ENCODE results near the gene NSUN7. TPM values are rescaled to one million over a fixed set of nuclear protein-coding genes. Genes with fewer than 3 reads are reported as not detected.

The NSUN7 gene
- total and polyA plus RNA-seq, 9 of the 15 experiments (the other 6 are each of a cell fraction or from before 2014, with no cell fraction given) = not detected

DNA sequence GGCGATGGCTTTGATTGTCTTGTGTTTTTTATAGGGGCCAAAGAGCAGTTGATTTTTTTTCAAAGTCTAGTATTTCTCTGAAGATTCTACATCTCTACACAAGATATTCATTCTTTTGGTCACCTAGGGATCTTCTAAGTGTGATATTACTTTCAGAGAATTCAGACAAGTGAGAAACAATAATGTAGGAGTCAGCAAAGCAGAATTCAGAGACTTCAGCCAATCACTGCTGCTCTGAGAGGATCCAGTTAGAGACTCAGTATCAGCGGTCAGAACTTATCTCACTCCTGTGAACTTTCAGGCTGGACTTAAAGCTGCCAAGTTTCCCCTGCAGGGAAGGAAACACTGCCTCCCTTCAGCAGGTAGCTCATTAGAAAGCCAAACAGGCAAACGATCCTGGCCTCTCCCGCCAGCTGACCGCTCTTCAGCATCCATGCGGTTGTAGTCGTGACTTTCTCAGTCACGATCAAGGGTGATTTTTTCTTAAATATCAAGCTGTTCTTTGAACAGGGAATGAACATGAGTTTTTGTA, 59.2 kb downstream of the NSUN7 start:
- no peak overlapping the region for H3K4me2 ChIP-seq (ENCODE audit: insufficient read depth, low read length)
- H2AFZ ChIP-seq (ENCODE audit: low read depth, low read length) = no peak overlapping the region
- intact Hi-C loops (cut with micrococcal nuclease) = no loop called here
- H3K9me1 ChIP-seq (ENCODE audit: control insufficient read depth, insufficient read depth, low read length) = no peaks in the 10 kb centered on the region
- no peaks in the 10 kb centered on the region for H3K9me3 ChIP-seq (replicated peaks; ENCODE audit: control insufficient read depth, insufficient read depth, low read depth, low read length)
- H3K4me1 ChIP-seq (replicated peaks in 1 of 2; ENCODE audit: control insufficient read depth in 2 of 2, insufficient read depth in 2 of 2, low read length in 2 of 2) = no peaks in the 10 kb centered on the region
- in situ Hi-C loops (cut with MboI) = no loop called here
- no peak overlapping the region for H3K27ac ChIP-seq (ENCODE audit: extremely low read depth, low read depth, low read length)
- DNase-seq (ENCODE audit: extremely low read depth in 1 of 4, low spot score in 3 of 4) (no peak), ATAC-seq (no peak), FAIRE-seq (no peak)
- peaks cover 3 to 9% of the 10 kb centered on the region in 2 experiments; a peak in 3 of 5 replicates for H3K27me3 ChIP-seq (ENCODE audit: control insufficient read depth in 2 of 2, insufficient read depth in 2 of 2, low read length in 2 of 2)
- H4K20me1 ChIP-seq (replicated peaks; ENCODE audit: control insufficient read depth, insufficient read depth, low read length) = no peaks in the 10 kb centered on the region
- no peak overlapping the region for H3K4me3 ChIP-seq
- H3K79me2 ChIP-seq (ENCODE audit: control insufficient read depth, insufficient read depth, low read length) = no peaks in the 10 kb centered on the region
- no peak overlapping the region for H3K9ac ChIP-seq (ENCODE audit: insufficient read depth in 1 of 2, low read depth in 2 of 2, low read length in 2 of 2)
- no TSS peak for BruUV-seq (replicated peaks)
- 24% methylated on average over 8 of the region's 8 CpGs for WGBS (ENCODE audit: insufficient coverage, low coverage, missing lambda C conversion rate)
- no peaks in the 10 kb centered on the region for H3K36me3 ChIP-seq (ENCODE audit: control insufficient read depth, insufficient read depth, low read length)
- POLR2A ChIA-PET = no interaction called here
- CTCF ChIA-PET (ENCODE audit: low intra/inter-chr PET ratio) = no interaction called here
- TF ChIP-seq MCM7 (IDR thresholded peaks at IDR 0.05) = no peak
- TF ChIP-seq GATAD2A (IDR thresholded peaks at IDR 0.05) = no peak
- TF ChIP-seq ZNF316 (IDR thresholded peaks at IDR 0.05) = no peak
- no peak for TF ChIP-seq RAD21 (CRISPR knock-in tag; conservative IDR thresholded peaks at IDR 0.05 in 1 of 2, IDR thresholded peaks at IDR 0.05 in 1 of 2)
- TF ChIP-seq ZNF57 (CRISPR knock-in tag; IDR thresholded peaks at IDR 0.05) = no peak
- TF ChIP-seq RCOR1 (IDR thresholded peaks at IDR 0.05; ENCODE audit: borderline replicate concordance in 1 of 2, low read depth in 2 of 2, low read length in 2 of 2) = no peak

DNA sequence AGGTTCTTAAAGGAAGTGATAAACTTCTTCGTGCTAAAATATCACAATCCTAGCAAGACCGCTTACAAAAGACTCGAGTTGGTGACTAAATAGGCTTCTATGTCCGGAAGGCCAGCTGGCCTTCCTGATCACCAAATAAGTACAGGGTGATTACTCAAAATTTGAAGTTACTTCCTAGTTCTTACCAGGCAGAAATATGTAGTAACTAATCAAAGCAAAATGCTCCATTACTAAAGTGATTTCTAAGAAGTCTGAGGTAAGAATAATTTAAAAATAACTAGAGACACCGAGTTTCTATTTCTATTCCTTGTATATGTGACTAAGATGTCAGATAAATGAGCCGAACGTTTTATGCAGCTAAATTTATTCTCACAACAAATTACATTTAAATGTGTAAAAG, 62.2 kb downstream of the NSUN7 start:
- H3K27me3 ChIP-seq (ENCODE audit: control insufficient read depth in 2 of 2, insufficient read depth in 2 of 2, low read length in 2 of 2) = peaks cover 7 to 9% of the 10 kb centered on the region in 2 experiments; a peak in 3 of 5 replicates
- WGBS (ENCODE audit: insufficient coverage, low coverage, missing lambda C conversion rate) = under 1% methylated on average over 7 of the region's 7 CpGs
- H4K20me1 ChIP-seq (replicated peaks; ENCODE audit: control insufficient read depth, insufficient read depth, low read length) = no peaks in the 10 kb centered on the region
- no peak overlapping the region for H2AFZ ChIP-seq (ENCODE audit: low read depth, low read length)
- no peaks in the 10 kb centered on the region for H3K9me1 ChIP-seq (ENCODE audit: control insufficient read depth, insufficient read depth, low read length)
- H3K9ac ChIP-seq (ENCODE audit: insufficient read depth in 1 of 2, low read depth in 2 of 2, low read length in 2 of 2) = no peak overlapping the region
- no peak for FAIRE-seq
- no peak overlapping the region for H3K27ac ChIP-seq (ENCODE audit: extremely low read depth, low read depth, low read length)
- no peak overlapping the region for H3K4me3 ChIP-seq
- ATAC-seq = no peak
- DNase-seq (ENCODE audit: extremely low read depth in 1 of 4, low spot score in 3 of 4) = no peak
- H3K79me2 ChIP-seq (ENCODE audit: control insufficient read depth, insufficient read depth, low read length) = no peaks in the 10 kb centered on the region
- no peaks in the 10 kb centered on the region for H3K9me3 ChIP-seq (replicated peaks; ENCODE audit: control insufficient read depth, insufficient read depth, low read depth, low read length)
- in situ Hi-C loops (cut with MboI) = no loop called here
- no peaks in the 10 kb centered on the region for H3K4me1 ChIP-seq (replicated peaks in 1 of 2; ENCODE audit: control insufficient read depth in 2 of 2, insufficient read depth in 2 of 2, low read length in 2 of 2)
- CTCF ChIA-PET (ENCODE audit: low intra/inter-chr PET ratio) = no interaction called here
- H3K4me2 ChIP-seq (ENCODE audit: insufficient read depth, low read length) = no peak overlapping the region
- no peaks in the 10 kb centered on the region for H3K36me3 ChIP-seq (ENCODE audit: control insufficient read depth, insufficient read depth, low read length)
- POLR2A ChIA-PET = no interaction called here
- intact Hi-C loops (cut with micrococcal nuclease) = no loop called here
- BruUV-seq (replicated peaks) = no TSS peak
- TF ChIP-seq NR2C1 (IDR thresholded peaks at IDR 0.05) (no peak), NR2C1 (tag; IDR thresholded peaks at IDR 0.05) (no peak), ZNF551 (CRISPR knock-in tag; IDR thresholded peaks at IDR 0.05) (no peak), BMI1 (IDR thresholded peaks at IDR 0.05; ENCODE audit: low read length) (no peak), ZNF316 (IDR thresholded peaks at IDR 0.05) (no peak), MED1 (CRISPR knock-in tag; IDR thresholded peaks at IDR 0.05; ENCODE audit: borderline replicate concordance) (no peak), SREBF2 (CRISPR knock-in tag; IDR thresholded peaks at IDR 0.05) (no peak), GATAD2B (IDR thresholded peaks at IDR 0.05; ENCODE audit: borderline replicate concordance) (no peak), SP2 (IDR thresholded peaks at IDR 0.05; ENCODE audit: extremely low read depth, low read depth, low read length, poor library complexity, severe bottlenecking) (no peak), NFE2L1 (tag; IDR thresholded peaks at IDR 0.05; ENCODE audit: borderline replicate concordance, low read depth) (no peak), SMAD4 (CRISPR knock-in tag; conservative IDR thresholded peaks at IDR 0.05) (no peak), NONO (IDR thresholded peaks at IDR 0.05; ENCODE audit: low read depth in 2 of 2, low read length in 1 of 2) (no peak), TAF15 (IDR thresholded peaks at IDR 0.05; ENCODE audit: low read depth, low read length) (no peak), NFRKB (IDR thresholded peaks at IDR 0.05; ENCODE audit: low read depth) (no peak), CREB1 (IDR thresholded peaks at IDR 0.05) (no peak), CREB1 (CRISPR knock-in tag; IDR thresholded peaks at IDR 0.05) (no peak)

Measured in K562 (cell line).